Measurements from ENCODE around the gene RPRD1A. TPM values are rescaled to one million over a fixed set of nuclear protein-coding genes. Genes with fewer than 3 reads are reported as not detected.
"Not testable (repeated sequence)": the region's sequence is repeated elsewhere in the genome, so short reads cannot be mapped to it uniquely, and the experiment has no call there.

Gene RPRD1A
- total RNA-seq, 2 donors from 2014 or later: 32.2 to 32.6 TPM

DNA sequence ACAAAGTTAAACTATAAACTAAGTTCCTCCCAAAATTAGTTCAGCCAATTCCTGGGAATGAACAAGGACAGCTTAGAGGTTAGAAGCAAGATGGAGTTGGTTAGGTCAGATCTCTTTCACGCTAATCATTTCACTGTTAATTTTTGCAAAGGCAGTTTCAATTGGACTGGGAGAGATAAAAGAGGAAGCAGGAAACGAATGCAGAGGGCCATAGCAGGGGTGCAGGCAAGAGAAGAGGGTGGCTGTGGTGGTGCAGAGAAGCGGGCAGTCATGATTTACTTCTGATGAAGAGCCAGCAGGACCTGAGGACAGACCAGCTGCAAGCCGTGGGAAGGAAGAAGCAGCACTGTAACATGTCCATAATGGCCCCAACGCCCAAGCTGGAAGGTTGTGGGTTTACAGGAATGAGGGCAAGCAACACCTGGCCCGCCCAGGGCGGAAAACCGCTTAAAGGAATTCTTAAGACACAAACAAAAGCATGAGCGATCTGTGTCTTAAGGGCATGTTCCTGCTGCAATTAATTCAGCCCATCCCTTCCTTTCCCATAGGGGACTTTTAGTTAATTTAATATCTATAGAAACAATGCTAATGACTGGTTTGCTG, 99.0 kb downstream of the RPRD1A start:
- Mint-ChIP-seq H3K9me3 (no peaks in the 10 kb centered on the region), H3K36me3 (peaks cover 7 to 15% of the 10 kb centered on the region in 2 donors), H3K27ac (peak overlapping the region; percentile 41 to 61)
- DNase-seq (ENCODE audit: low spot score in 2 of 2) (no peak), ATAC-seq (no peak)

DNA sequence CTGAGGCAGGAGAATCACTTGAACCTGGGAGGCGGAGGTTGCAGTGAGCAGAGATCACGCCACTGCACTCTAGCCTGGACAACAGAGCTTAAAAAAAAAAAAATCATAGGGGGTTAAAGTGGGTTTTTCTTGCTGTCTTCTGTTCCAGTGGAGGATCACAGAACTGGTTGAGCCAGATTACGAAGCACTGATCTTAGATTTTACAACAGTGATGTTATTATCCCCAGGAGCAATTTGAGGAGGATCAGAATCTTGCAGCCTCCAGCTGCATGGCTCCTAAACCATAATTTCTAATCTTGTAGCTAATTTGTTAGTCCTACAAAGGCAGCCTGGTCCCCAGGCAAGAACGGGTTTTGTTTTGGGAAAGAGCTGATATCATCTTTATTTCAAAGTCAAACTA, 99.5 kb downstream of the RPRD1A start:
- H3K27ac Mint-ChIP-seq: peak overlapping the region in 1 of 2 donors; percentile 61
- not testable (repeated sequence) for ATAC-seq; H3K9me3 Mint-ChIP-seq; H3K36me3 Mint-ChIP-seq; DNase-seq (ENCODE audit: low spot score in 2 of 2)

DNA sequence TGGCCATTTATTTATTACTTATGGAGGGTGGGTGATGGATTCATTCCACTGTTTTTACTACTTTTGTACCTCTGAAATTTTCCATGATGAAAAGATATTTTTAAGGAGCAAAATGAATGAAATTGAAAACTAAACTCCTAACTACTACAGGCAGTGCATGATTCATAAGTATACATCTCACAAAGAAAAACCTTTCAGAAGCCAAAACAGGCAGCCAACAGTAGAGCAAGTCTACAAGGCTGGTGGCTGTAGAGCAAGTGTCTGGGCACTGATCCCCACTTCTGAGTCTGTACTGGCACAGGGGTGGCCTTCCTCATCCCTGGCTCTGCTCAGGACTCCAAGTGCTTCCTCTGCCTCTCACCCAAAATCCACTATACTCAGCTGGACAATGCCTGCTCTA, 103.0 kb downstream of the RPRD1A start:
- DNase-seq (ENCODE audit: low spot score in 2 of 2) (no peak), ATAC-seq (peak; percentile 47 to 92)
- no peaks in the 10 kb centered on the region for H3K9me3 Mint-ChIP-seq
- H3K36me3 Mint-ChIP-seq: peaks cover 0 to 7% of the 10 kb centered on the region in 2 donors
- peak overlapping the region; percentile 36 to 73 for H3K27ac Mint-ChIP-seq

DNA sequence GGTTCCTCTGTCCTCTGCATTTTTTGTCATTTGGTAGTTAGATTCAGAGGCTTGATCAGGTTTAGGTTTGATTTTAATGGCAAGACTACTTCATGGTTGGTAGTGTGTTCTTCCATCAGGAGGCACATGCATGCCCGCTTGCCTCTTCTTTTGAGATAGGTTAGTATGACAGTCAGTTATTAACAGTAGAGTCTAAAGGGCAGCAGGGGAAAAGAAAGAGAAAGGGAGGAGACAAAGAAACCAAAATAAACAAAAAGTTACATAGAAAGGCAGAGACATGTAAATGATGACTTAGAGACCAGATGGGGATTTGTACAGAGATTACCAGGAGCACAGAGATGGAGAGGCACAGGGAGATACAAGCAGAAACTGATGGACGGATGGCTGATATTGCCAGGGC, 105.0 kb downstream of the RPRD1A start:
- peaks cover 0 to 12% of the 10 kb centered on the region in 2 donors for H3K36me3 Mint-ChIP-seq
- no peak for ATAC-seq
- no peaks in the 10 kb centered on the region for H3K9me3 Mint-ChIP-seq
- no peak for DNase-seq (ENCODE audit: low spot score in 2 of 2)
- H3K27ac Mint-ChIP-seq: no peak overlapping the region

DNA sequence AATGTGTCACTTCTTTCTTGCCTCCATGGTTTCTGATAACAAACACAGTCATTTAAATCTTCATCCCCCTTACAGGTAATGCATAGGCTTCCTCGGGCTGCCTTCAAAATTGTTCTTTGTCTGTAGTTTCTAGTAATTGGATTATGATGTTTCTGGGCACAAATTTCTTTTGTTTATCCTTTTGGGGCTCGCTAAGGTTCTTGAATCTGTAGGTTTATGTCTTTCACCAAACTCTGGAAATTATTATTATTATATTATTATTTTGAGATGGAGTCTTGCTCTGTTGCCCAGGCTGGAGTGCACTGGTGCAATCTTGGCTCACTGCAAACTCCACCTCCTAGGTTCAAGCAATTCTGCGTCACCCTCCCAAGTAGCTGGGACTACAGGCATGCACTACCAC, 111.1 kb downstream of the RPRD1A start:
- Mint-ChIP-seq H3K9me3 (no peaks in the 10 kb centered on the region), H3K36me3 (peaks cover 0 to 12% of the 10 kb centered on the region in 2 donors), H3K27ac (no peak overlapping the region)
- DNase-seq (ENCODE audit: low spot score in 2 of 2) (no peak), ATAC-seq (no peak)

DNA sequence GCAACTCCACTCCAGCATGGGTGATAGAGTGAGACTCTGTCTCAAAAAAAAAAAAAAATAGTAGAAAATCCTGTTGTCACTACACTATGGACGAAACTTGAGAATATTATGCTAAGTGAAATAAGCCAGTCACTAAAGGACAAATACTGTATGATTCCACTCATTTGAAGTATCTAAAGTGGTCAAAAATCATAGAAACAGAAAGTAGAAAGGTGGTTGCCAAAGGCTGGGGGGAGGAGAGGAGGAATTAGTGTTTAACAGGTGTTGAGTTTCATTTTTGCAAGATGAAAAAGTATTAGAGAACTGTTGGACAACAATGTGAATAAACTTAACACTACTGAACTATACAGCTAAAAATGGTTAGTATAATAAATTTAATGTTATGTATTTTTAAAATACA, 113.7 kb downstream of the RPRD1A start:
- ATAC-seq (no peak), DNase-seq (ENCODE audit: low spot score in 2 of 2) (no peak)
- H3K9me3 Mint-ChIP-seq: no peaks in the 10 kb centered on the region
- H3K36me3 Mint-ChIP-seq: no peaks in the 10 kb centered on the region
- no peak overlapping the region for H3K27ac Mint-ChIP-seq

DNA sequence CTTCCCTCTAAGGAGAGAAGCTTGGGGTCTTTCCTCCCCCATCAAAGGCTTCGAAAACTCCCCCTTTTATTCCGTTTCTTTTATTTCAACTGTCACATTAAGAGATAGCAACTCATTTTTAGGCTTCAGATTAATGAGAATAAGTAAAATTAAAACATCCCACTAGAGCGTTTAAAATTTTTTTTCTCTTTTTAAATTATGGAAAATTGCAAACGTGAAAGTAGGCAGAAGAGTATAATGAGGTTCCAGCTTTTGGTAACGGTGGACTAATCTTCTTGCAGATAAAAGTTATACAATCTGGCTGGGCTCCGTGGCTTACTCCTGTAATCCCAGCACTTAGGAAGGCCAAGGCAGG, 116.8 kb downstream of the RPRD1A start:
- DNase-seq (ENCODE audit: low spot score in 2 of 2): no peak

DNA sequence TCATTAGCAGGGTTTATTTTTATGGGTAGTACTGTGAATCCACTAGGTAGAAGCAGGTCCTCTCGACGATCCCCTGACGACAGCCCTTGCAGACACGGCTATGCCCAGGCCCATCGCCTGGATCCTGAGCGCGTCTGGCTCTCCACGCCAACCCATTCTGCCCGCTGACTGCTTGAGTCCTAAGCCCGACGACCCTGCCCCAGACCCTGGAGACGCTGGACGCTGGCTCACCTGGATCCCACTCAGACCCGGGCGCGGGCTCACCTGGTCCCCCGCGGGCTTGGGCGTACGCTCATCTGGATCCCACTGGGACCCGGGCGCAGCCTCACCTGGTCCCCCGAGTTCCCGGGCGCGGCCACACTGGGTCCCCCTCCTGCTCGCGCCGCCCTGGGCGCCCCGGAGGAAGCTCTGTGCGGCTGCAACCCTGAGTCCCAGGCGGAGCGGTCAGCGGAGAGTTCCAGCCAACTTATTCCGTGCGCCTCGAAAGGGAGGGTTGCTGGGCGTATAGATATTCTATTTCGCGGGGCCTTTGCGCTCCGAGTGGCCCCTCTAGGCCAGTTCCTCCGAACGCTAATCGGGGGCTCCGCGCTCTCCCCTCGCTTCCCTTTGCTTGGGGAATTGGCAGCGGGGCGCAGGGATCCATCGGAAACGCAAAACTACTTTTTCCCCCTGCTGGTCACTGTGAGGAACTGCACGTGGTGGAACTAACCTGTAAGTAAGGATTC, 117.3 kb downstream of the RPRD1A start:
- DNase-seq (ENCODE audit: low spot score in 2 of 2): peak; percentile 50 to 60
- H3K27ac Mint-ChIP-seq: peak overlapping the region in 1 of 2 donors; percentile 44
- H3K36me3 Mint-ChIP-seq: no peaks in the 10 kb centered on the region
- ATAC-seq: peak; percentile 74 to 80
- no peaks in the 10 kb centered on the region for H3K9me3 Mint-ChIP-seq

More for the DNA sequence above, 116.8 kb downstream of the RPRD1A start:
- Mint-ChIP-seq H3K36me3 (no peaks in the 10 kb centered on the region), H3K27ac (no peak overlapping the region), H3K9me3 (no peaks in the 10 kb centered on the region)
- no peak for ATAC-seq

DNA sequence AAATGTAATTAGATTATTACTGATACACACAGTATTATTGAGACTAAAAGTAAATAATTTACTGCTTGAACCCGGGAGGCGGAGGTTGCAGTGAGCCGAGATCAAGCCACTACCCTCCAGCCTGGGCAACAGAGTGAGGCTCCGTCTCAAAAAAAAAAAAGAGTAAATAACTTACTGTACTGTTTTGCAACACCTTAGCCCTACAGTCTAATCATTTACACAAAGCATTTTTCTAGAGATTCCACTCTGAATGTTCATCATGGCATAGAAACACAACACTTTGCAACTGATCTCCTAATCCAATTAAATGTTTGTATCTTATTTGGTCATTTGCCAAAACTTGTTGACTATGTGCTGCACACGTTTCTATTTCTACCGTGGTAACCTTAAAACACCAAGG, 118.3 kb downstream of the RPRD1A start:
- Mint-ChIP-seq H3K27ac (no peak overlapping the region), H3K36me3 (no peaks in the 10 kb centered on the region), H3K9me3 (no peaks in the 10 kb centered on the region)
- ATAC-seq (no peak), DNase-seq (ENCODE audit: low spot score in 2 of 2) (no peak)

DNA sequence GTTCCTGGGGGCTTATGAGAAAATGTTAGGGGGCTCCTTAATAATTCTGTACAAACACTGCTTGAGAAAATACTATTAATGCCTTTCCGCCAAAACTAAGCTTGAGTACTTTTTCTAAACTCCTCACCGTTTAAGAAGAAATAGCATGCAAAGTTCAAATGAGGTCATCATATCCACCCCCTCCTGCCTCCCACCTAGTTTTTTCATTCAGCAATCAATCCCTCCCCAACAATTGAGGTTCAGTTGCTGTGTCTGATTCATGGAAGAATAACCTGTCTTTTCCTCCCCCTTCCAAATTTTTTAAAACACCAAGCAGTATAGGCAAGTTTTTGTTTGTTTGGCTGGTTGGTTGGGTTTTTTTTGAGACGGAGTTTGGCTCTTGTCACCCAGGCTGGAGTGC, 119.3 kb downstream of the RPRD1A start:
- no peak overlapping the region for H3K27ac Mint-ChIP-seq
- no peak for ATAC-seq
- no peaks in the 10 kb centered on the region for H3K36me3 Mint-ChIP-seq

DNA sequence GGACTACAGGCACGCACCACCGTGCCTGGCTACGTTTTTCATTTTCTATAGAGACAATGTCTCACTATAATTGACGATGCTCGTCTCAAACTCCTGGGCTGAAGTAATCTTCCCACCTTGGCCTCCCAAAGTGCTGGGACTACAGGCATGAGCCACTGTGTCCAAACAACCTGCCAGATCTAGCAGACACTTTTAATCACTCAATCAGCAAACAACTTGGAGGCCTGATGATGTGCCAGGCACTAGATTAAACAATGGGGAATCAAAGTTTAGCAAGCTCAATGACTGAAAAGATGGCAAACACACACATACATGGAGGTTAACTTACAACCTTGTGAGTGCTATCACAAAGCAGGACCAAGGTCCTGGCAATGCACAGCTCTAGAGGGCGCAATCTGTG, 124.7 kb downstream of the RPRD1A start:
- no peak for DNase-seq (ENCODE audit: low spot score in 2 of 2)
- H3K27ac Mint-ChIP-seq: no peak overlapping the region
- H3K9me3 Mint-ChIP-seq: no peaks in the 10 kb centered on the region
- ATAC-seq: no peak
- no peaks in the 10 kb centered on the region for H3K36me3 Mint-ChIP-seq

More for the DNA sequence above, 119.3 kb downstream of the RPRD1A start:
- no peak for DNase-seq (ENCODE audit: low spot score in 2 of 2)
- no peaks in the 10 kb centered on the region for H3K9me3 Mint-ChIP-seq

DNA sequence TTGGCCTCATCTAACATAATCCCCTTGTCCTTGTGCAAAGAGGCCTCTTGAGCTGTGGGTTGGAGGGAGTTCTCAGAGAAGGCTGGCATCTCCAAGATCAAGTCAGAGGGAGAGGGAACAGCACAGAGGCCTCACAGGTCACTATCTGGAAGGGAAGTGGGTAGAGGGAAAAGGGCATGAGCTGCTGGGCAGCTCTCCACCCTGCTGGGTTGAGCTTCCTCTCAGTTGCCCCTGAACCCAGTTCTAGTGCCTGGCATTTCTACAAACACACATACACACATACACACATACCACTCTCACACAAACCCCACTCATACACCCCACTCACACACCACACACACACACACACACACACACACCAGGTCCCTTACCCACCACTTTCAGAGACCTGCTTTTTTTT, 125.2 kb downstream of the RPRD1A start:
- H3K27ac Mint-ChIP-seq: no peak overlapping the region
- H3K9me3 Mint-ChIP-seq: no peaks in the 10 kb centered on the region
- DNase-seq (ENCODE audit: low spot score in 2 of 2) (no peak), ATAC-seq (no peak)
- H3K36me3 Mint-ChIP-seq: no peaks in the 10 kb centered on the region

DNA sequence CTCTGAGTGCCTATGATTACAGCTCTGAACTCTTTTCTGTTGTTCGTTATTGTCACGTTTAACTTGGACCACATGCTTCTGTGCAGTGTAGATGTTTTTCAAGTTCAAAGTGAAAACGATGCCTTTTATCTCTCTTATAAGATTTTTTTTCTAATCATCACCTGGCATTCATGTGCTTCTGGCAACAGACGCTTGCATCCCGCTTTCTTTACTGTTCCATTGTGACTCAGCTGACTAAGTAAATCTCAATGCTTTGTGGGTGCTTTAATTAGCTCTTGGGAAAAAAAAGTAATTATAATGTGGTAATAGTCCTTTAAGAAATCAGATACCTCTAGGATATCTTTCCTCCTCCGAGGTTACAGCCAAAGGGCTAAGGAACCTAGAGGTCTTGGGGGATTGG, 126.1 kb downstream of the RPRD1A start:
- Mint-ChIP-seq H3K36me3 (no peaks in the 10 kb centered on the region), H3K9me3 (no peaks in the 10 kb centered on the region), H3K27ac (no peak overlapping the region)
- ATAC-seq (no peak), DNase-seq (ENCODE audit: low spot score in 2 of 2) (no peak)

Other genes with a start within 250 kb of the RPRD1A start
- gene SLC39A6, start 61.8 kb upstream of the RPRD1A start, total RNA-seq: 10 to 100 TPM; 22.7 to 33.4 TPM
- gene ELP2, start 62.3 kb upstream of the RPRD1A start, total RNA-seq: 100 to 1,000 TPM; 109 to 110 TPM
- gene MOCOS, start 119.9 kb upstream of the RPRD1A start, total RNA-seq: under 1 TPM; 0.19 to 0.36 TPM
- gene FHOD3, start 230.2 kb upstream of the RPRD1A start, total RNA-seq: not detected

Data from activated naive CD4-positive, alpha-beta T cell treated with anti-CD3 and anti-CD28 coated beads, Interleukin-2, amount 50 U/mL, for 72 hours (primary cell).